Thoracic aorta (tissue), 2 donors: ENCODE data around the gene SGPL1. TPM values are rescaled to one million over a fixed set of nuclear protein-coding genes. Genes with fewer than 3 reads are reported as not detected.

ENCODE experiments used
- ATAC-seq: fragments of 150-250 bp; one replicate; pipeline ENCODE4 v1.8.0; 2017; ENCODE audit warnings: low read depth; ENCODE audit not compliant: insufficient number of reproducible peaks, low FRiP score
- DNase-seq: peaks from one replicate; pipeline ENCODE4 v3.0.0-alpha.2; 2020; ENCODE audit warnings: low spot score
- H3K27ac ChIP-seq, 2 donors: fragments of 200-600 bp; sonication (generic); 1 replicate in 1 of 2; 2 replicates in 1 of 2; pipeline ENCODE4 v1.5.1; 2016; ENCODE audit warnings: mild to moderate bottlenecking in 2 of 2, moderate library complexity in 2 of 2
- H3K27me3 ChIP-seq: fragments of 200-600 bp; sonication (generic); replicated peaks from 2 replicates; pipeline ENCODE4 v1.6.0; 2016; ENCODE audit warnings: mild to moderate bottlenecking; ENCODE audit not compliant: insufficient read depth
- H3K36me3 ChIP-seq: fragments of 200-600 bp; sonication (generic); one replicate; pipeline ENCODE4 v1.5.1; 2016
- H3K4me1 ChIP-seq, 2 donors: fragments of 200-600 bp; sonication (generic); 1 replicate in 1 of 2; 2 replicates in 1 of 2; pipeline versions ENCODE4 v1.5.1 to v1.6.0; 2016; ENCODE audit warnings: low read depth in 2 of 2, mild to moderate bottlenecking in 1 of 2; ENCODE audit not compliant: control insufficient read depth in 1 of 2
- H3K4me3 ChIP-seq: fragments of 200-600 bp; sonication (generic); 2 replicates; pipeline ENCODE4 v1.5.1; 2016; ENCODE audit warnings: mild to moderate bottlenecking
- H3K9me3 ChIP-seq: fragments of 200-600 bp; sonication (generic); 2 replicates; pipeline ENCODE4 v1.5.1; 2016
- CTCF ChIP-seq: fragments of 200-600 bp; sonication (generic); IDR thresholded peaks from one replicate; pipeline ENCODE4 v1.5.1; 2019; ENCODE audit warnings: antibody characterized with exemption
- total RNA-seq, 2 donors: library from RNA; depleted of rRNA; stranded (reverse); fragments of >200 nt; gene quantifications; one replicate each; pipeline versions ENCODE4 v1.1.0 to v1.2.3, GENCODE V29; 2016

The SGPL1 gene
- total RNA-seq, 2 donors from 2014 or later = 15.0 to 26.0 TPM

DNA sequence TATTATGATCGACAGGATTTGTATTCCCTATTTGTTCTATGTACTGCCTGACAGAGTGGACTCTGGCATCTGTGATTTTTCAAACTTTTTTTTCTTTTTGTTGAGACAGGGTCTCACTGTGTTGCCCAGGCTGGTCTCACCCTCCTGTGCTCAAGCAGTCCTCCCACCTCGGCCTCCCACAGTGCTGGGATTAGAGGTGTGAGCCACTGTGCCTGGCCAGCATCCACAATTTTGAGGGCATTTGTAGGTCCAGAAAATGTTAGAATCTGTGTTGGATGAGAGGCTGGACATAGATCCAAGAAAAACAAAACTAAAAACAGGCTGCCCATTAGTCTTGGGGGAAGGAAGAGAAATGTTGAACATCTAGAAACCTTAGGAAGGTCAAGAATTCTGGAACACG lies 34.3 kb downstream of the SGPL1 start:
- DNase-seq (no peak), ATAC-seq (no peak)
- H3K36me3 ChIP-seq = peaks cover 15% of the 10 kb centered on the region
- peaks cover 0 to 18% of the 10 kb centered on the region in 2 donors for H3K4me1 ChIP-seq
- no peak overlapping the region for H3K4me3 ChIP-seq
- H3K9me3 ChIP-seq = no peaks in the 10 kb centered on the region
- no peak overlapping the region for H3K27ac ChIP-seq
- no peaks in the 10 kb centered on the region for H3K27me3 ChIP-seq
- no peak for TF ChIP-seq CTCF

- no peaks in the 10 kb centered on the region for H3K27me3 ChIP-seq
- peaks cover 12% of the 10 kb centered on the region for H3K36me3 ChIP-seq
- H3K27ac ChIP-seq = no peak overlapping the region
- no peak for ATAC-seq
- H3K4me1 ChIP-seq = peaks cover 0 to 18% of the 10 kb centered on the region in 2 donors
- TF ChIP-seq CTCF = no peak
- DNase-seq = no peak
- H3K4me3 ChIP-seq = no peak overlapping the region
- no peaks in the 10 kb centered on the region for H3K9me3 ChIP-seq
Observed at GRCh38 chr10:70851597-70852475, 36.1 kb downstream of the SGPL1 start.

DNA sequence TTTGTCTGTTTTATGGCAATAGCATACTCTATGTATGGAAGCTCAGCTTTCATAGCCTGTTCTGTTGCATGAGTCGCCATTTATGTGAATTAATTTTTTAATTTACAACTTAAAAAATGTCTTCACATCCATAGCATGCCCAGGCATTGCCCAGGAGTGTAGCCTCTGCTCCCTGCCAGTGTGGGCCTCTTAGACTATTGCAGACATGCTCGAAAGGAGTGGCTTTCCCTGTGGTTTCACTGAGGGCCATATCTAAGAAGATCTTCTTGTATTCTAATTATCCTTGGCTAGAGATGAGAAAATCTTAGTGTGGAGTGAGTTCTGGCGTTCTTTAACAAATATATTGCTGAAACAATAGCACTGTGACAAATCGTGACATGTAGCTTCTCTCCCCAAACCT lies 37.3 kb downstream of the SGPL1 start:
- H3K4me3 ChIP-seq = no peak overlapping the region
- no peak overlapping the region for H3K27ac ChIP-seq
- H3K27me3 ChIP-seq = no peaks in the 10 kb centered on the region
- peaks cover 0 to 9% of the 10 kb centered on the region in 2 donors for H3K4me1 ChIP-seq
- ATAC-seq = no peak
- no peaks in the 10 kb centered on the region for H3K9me3 ChIP-seq
- H3K36me3 ChIP-seq = peaks cover 22% of the 10 kb centered on the region
- no peak for TF ChIP-seq CTCF
- no peak for DNase-seq

GRCh38 chr10:70853457-70853856 lies 37.7 kb downstream of the SGPL1 start:
- no peak overlapping the region for H3K27ac ChIP-seq
- H3K4me1 ChIP-seq = peaks cover 0 to 9% of the 10 kb centered on the region in 2 donors
- ATAC-seq (no peak), DNase-seq (no peak)
- no peaks in the 10 kb centered on the region for H3K9me3 ChIP-seq
- no peak overlapping the region for H3K4me3 ChIP-seq
- no peak for TF ChIP-seq CTCF
- peaks cover 22% of the 10 kb centered on the region for H3K36me3 ChIP-seq
- no peaks in the 10 kb centered on the region for H3K27me3 ChIP-seq

DNA sequence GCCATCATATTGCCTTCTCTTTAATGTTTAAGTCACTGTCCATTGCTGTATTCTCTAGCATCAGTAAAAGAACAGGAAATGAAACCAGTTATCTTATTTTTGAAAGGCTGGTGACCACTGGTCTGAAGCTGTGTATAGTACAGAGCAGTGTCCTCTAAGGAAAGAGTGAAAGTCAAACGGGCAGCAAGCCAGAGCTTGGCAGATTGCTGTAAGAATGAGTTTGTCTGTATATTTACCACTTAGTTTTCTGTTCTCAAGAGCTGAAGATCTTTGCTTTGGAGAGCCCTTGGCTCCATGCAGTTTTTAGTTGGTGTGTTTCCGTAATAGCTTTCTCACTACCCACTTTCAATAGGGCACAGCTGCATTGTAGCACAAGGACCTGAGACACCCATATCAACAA lies 40.7 kb downstream of the SGPL1 start:
- no peak overlapping the region for H3K4me3 ChIP-seq
- no peaks in the 10 kb centered on the region for H3K4me1 ChIP-seq
- no peak for DNase-seq
- ATAC-seq = no peak
- no peaks in the 10 kb centered on the region for H3K27me3 ChIP-seq
- TF ChIP-seq CTCF = no peak
- H3K27ac ChIP-seq = no peak overlapping the region
- H3K9me3 ChIP-seq = no peaks in the 10 kb centered on the region
- peaks cover 38% of the 10 kb centered on the region for H3K36me3 ChIP-seq
